GM18502 (cell line): ENCODE results near the gene APBB2.
"Not testable (repeated sequence)": the region's sequence is repeated elsewhere in the genome, so short reads cannot be mapped to it uniquely, and the experiment has no call there.

Experiments used
- ATAC-seq: cut with Tn5 transposase; IDR thresholded peaks from one replicate; pipeline ENCODE4 v1.9.1; 2021; ENCODE audit warnings: mild to moderate bottlenecking; ENCODE audit not compliant: unreplicated experiment, poor library complexity

Gene APBB2

GRCh38 chr4:41070516-41071281 lies 143.6 kb downstream of the APBB2 start:
- no peak for ATAC-seq

GRCh38 chr4:41069838-41070237 lies 144.5 kb downstream of the APBB2 start:
- ATAC-seq = no peak

- no peak for ATAC-seq
Observed at GRCh38 chr4:41069257-41069656, 145.1 kb downstream of the APBB2 start.

GRCh38 chr4:41067369-41067768 lies 147.0 kb downstream of the APBB2 start:
- no peak for ATAC-seq

GRCh38 chr4:41066049-41066448 lies 148.3 kb downstream of the APBB2 start:
- ATAC-seq = no peak

GRCh38 chr4:41065434-41066006 lies 148.8 kb downstream of the APBB2 start:
- no peak for ATAC-seq

GRCh38 chr4:41064953-41065352 lies 149.4 kb downstream of the APBB2 start:
- no peak for ATAC-seq

GRCh38 chr4:41061482-41062185 lies 152.7 kb downstream of the APBB2 start:
- no peak for ATAC-seq

GRCh38 chr4:41060352-41061334 lies 153.7 kb downstream of the APBB2 start:
- ATAC-seq = no peak

- not testable (repeated sequence) for ATAC-seq
Observed at GRCh38 chr4:41059411-41059810, 154.9 kb downstream of the APBB2 start.

- no peak for ATAC-seq
Observed at GRCh38 chr4:41058426-41058825, 155.9 kb downstream of the APBB2 start.

- ATAC-seq = no peak
Observed at GRCh38 chr4:41057467-41057866, 156.9 kb downstream of the APBB2 start.

GRCh38 chr4:41052287-41052686 lies 162.1 kb downstream of the APBB2 start:
- no peak for ATAC-seq

- no peak for ATAC-seq
Observed at GRCh38 chr4:41050880-41051775, 163.2 kb downstream of the APBB2 start.

- no peak for ATAC-seq
Observed at GRCh38 chr4:41050116-41050515, 164.2 kb downstream of the APBB2 start.

- ATAC-seq = not testable (repeated sequence)
Observed at GRCh38 chr4:41049176-41049575, 165.2 kb downstream of the APBB2 start.

- ATAC-seq = no peak
Observed at GRCh38 chr4:41044791-41045190, 169.6 kb downstream of the APBB2 start.

GRCh38 chr4:41044165-41044564 lies 170.2 kb downstream of the APBB2 start:
- no peak for ATAC-seq

- ATAC-seq = no peak
Observed at GRCh38 chr4:41043465-41043864, 170.9 kb downstream of the APBB2 start.
